Measurements from ENCODE around the gene CNOT2.
A peak's percentile ranks its signal among the peaks of the same experiment; 100 is the strongest.

CNOT2 gene

GRCh38 chr12:70309348-70309747, 66.1 kb downstream of the CNOT2 start:
- no peak for DNase-seq

GRCh38 chr12:70314145-70314544, 70.9 kb downstream of the CNOT2 start:
- no peak for DNase-seq

GRCh38 chr12:70317781-70318180, 74.5 kb downstream of the CNOT2 start:
- DNase-seq, result no peak

- DNase-seq, result no peak
These were observed 76.4 kb downstream of the CNOT2 start for GRCh38 chr12:70319605-70320004.

GRCh38 chr12:70321191-70321590, 78.0 kb downstream of the CNOT2 start:
- no peak for DNase-seq

- no peak for DNase-seq
These were observed 84.3 kb downstream of the CNOT2 start for GRCh38 chr12:70327541-70327940.

GRCh38 chr12:70329728-70330127, 86.5 kb downstream of the CNOT2 start:
- DNase-seq, result no peak

- no peak for DNase-seq
These were observed 86.9 kb downstream of the CNOT2 start for GRCh38 chr12:70330158-70330557.

GRCh38 chr12:70332236-70332635, 89.0 kb downstream of the CNOT2 start:
- no peak for DNase-seq

GRCh38 chr12:70334742-70335141, 91.5 kb downstream of the CNOT2 start:
- DNase-seq, result no peak

- DNase-seq, result no peak
These were observed 95.3 kb downstream of the CNOT2 start for GRCh38 chr12:70338531-70338930.

- no peak for DNase-seq
These were observed 107.8 kb downstream of the CNOT2 start for GRCh38 chr12:70351076-70351475.

GRCh38 chr12:70353780-70354660, 110.8 kb downstream of the CNOT2 start:
- no peak for DNase-seq

GRCh38 chr12:70354787-70355186, 111.6 kb downstream of the CNOT2 start:
- DNase-seq, result no peak

GRCh38 chr12:70355972-70356371, 112.7 kb downstream of the CNOT2 start:
- no peak for DNase-seq

- no peak for DNase-seq
These were observed 116.4 kb downstream of the CNOT2 start for GRCh38 chr12:70359458-70360197.

- DNase-seq, result no peak
These were observed 117.0 kb downstream of the CNOT2 start for GRCh38 chr12:70360218-70360617.

GRCh38 chr12:70364695-70365397, 121.6 kb downstream of the CNOT2 start:
- no peak for DNase-seq

GRCh38 chr12:70365398-70365647, 122.1 kb downstream of the CNOT2 start:
- no peak for DNase-seq

- peak; percentile 60 to 75 for DNase-seq
These were observed 122.7 kb downstream of the CNOT2 start, which contains the start of gene KCNMB4 for GRCh38 chr12:70365648-70366518. KCNMB4 (plus strand) TSS chr12:70366290; CDS start chr12:70366735, 445 bp downstream.

GRCh38 chr12:70366581-70367257, 123.5 kb downstream of the CNOT2 start:
- peak; percentile 33 to 38 for DNase-seq
